ENCODE data around the gene C22orf42.

C22orf42 gene

GRCh38 chr22:32132783-32133182 is 26.3 kb downstream of the C22orf42 start:
- DNase-seq, result no peak

- DNase-seq, result no peak
Measured at GRCh38 chr22:32132126-32132525, 27.0 kb downstream of the C22orf42 start.

GRCh38 chr22:32130464-32130863 is 28.6 kb downstream of the C22orf42 start:
- no peak for DNase-seq

GRCh38 chr22:32127904-32128303 is 31.2 kb downstream of the C22orf42 start:
- DNase-seq, result no peak

- DNase-seq, result no peak
Measured at GRCh38 chr22:32123657-32124056, 35.4 kb downstream of the C22orf42 start.

- no peak for DNase-seq
Measured at GRCh38 chr22:32122899-32123298, 36.2 kb downstream of the C22orf42 start.

- DNase-seq, result no peak
Measured at GRCh38 chr22:32120603-32121002, 38.5 kb downstream of the C22orf42 start.

GRCh38 chr22:32119568-32120235 is 39.4 kb downstream of the C22orf42 start:
- no peak for DNase-seq

- DNase-seq, result no peak
Measured at GRCh38 chr22:32112380-32112779, 46.7 kb downstream of the C22orf42 start.

- no peak for DNase-seq
Measured at GRCh38 chr22:32106930-32107329, 52.2 kb downstream of the C22orf42 start.

GRCh38 chr22:32103658-32104315 is 55.3 kb downstream of the C22orf42 start:
- DNase-seq, result no peak

- DNase-seq, result no peak
Measured at GRCh38 chr22:32100711-32101110, 58.4 kb downstream of the C22orf42 start.
